Stimulated activated CD4-positive, alpha-beta T cell treated with anti-CD3 and anti-CD28 coated beads, Interleukin-1b, Interleukin-23, amount 100 ng/mL, for 4 hours (primary cell): ENCODE results near the gene RPS2.
"Not testable (repeated sequence)": the region's sequence is repeated elsewhere in the genome, so short reads cannot be mapped to it uniquely, and the experiment has no call there.

Source experiments
- DNase-seq, 2 donors: peaks; one replicate each; pipeline ENCODE4 v3.0.0-alpha.2; 2020; ENCODE audit warnings: low read depth in 2 of 2

Gene RPS2

DNA sequence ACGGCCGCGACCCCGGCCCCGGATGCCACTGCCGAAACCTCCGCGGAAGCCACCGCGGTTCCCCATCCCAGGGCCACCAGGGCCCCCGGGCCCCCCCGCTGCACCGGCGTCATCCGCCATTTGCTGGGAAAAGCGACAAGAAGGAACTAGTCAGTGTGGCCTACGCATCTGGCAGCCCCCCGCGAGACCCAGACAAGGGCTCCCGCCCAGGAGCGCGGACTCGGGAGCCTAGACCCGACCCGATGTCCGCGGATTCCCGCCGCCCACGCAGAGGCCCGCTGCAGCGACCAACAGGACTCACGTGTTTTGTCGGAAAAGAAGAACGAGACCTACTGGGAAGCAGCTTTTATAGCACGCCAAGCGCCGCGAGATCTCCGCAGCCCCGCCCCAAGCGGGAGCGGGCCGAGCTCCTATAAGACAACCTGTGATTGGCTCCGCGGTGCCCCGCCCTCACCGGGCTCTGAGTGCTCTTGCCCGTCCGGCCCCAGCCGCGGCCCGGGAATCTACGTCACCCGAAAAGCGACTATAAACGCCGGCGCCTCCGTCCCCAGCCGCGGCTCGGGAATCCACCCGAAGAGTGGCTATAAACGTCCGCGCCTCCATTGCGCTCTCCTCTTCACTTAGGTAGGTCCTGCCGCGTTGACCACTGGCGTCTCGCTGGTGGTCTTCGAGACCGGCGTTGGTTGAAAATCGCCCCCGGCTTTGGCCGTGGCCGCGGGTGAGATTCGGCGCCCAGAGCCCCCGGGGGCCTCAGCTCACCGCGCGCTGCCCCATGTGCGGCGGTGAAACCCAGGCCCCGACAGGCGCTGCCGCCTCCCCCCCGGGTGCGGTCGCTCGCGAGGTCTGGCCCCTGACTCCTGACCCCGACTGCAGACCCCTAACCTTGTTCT lies at the start of gene RPS2:
RPS2 (minus strand) TSS at position 321 of the 890 bp plus-strand sequence; CDS start at position 120, 201 bp downstream.
- DNase-seq = peak; percentile 95 to 97

DNA sequence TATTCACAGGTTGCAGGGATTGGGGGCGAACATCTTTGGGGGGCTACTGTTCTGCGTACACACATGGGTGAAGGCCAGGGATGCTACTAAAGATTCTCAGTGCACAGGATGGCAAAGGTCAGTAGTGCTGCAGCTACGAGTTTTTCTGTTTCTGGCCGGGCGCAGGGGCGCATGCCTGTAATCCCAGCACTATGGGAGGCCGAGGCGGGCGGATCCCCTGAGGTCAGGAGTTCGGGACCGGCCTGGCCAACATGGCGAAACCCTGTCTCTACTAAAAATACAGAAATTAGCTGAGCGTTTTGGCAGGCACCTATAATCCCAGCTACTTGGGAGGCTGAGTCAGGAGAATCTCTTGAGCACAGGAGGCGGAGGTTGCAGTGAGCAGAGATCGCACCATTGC lies 48.9 kb upstream of the RPS2 start:
- DNase-seq = no peak

DNA sequence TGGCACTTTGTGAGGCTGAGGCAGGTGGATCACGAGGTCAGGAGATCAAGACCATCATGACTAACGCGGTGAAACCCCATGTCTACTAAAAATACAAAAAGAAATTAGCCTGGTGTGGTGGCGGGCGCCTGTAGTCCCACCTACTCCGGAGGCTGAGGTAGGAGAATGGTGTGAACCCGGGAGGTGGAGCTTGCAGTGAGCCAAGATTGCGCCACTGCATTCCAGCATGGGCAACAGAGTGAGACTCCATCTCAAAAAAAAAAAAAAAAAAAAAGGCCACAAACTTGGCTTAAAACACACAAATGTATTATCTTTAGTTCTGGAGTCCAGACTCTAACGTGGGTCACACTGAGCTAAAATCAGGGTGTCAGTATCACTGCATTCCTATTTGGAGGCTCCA lies 47.1 kb upstream of the RPS2 start:
- not testable (repeated sequence) for DNase-seq

DNA sequence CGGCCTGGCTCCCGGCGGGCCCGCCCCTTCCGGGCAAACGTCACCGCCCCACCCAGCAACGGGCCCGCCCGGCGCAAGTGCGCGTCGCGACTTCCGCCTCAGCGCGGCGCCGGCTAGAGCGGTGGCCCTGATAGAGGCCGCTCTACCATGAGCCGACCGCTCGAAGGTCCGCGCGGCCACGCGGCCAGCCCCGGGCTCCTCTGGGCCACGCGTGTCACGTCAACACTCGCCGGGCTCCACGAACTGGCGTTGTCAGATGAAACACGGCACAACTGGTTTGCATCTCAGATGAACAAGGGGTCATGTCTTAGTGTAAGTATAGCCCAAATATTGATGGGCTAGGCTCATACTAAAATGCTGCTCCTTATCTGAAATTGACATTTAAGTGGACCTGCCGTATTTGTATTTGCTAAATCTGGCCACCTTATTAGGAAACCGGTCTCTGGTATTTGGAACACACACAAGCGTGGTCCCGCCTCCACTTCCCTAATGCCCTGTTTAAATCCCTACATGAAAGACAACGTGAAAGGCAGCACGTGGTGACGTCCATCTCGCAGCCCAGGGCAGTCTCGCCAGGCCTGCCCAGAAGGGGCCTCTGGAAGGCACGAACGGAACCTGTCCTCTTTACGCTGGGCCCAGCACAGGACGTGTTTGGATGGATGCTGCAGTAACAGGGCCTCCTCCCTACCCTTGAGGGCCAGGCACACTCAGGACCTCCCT lies 45.3 kb upstream of the RPS2 start, which contains the start of gene ZNF598:
ZNF598 (minus strand) TSS at position 31 of the 720 bp plus-strand sequence.
- DNase-seq = peak; percentile 67 to 79

DNA sequence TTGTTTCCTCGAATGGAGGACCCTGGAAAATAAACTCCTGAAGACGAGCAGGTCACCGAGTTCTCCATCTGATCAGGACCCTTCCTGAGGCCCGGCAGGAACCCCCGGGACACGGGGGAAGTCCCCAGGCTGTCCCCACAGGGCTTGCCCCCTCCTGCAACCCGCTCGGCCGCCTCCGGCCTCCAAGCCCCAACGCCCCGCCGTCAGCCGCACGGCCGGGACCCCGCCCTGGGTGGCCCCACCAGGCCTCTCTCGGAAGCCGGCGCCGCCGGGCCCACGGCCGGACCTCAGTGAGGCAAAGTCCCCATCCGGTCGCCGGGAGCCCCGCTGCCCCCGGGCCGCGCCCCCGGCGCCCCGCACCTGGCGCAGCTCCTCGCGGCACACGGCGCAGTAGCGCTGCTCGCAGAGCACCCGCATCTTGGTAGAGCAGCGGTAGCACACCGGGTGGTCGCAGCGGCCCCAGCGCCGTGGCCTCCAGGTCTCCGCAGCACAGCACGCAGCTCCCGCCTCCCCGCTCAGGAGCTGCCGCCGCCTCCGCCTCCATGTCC lies 44.6 kb upstream of the RPS2 start:
- DNase-seq = no peak

DNA sequence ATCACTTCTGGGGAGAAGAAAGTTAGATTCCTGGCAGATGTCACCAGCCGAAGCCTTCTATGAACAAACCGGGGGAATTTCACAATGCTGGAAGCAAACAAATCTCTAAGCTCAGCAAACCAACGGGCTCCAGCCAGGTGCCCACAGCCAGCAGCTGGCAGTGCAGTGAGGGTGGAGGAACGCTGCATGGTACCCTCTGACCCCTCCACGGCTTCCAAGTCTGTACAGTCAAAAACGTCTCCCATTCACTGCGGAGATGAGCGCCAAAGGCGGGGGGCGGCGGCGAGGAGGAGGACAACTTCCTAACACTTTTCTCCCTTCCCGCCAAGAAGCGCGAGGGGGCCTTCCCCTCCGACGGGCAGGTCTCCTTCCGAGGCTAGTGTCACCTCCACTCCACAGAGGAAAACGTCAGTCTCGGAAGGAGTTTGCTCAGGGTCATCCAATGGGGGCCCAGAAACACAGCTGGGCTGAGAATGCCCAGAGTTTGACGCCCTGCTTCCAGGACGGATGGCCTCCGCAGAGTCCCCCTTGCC lies 44.1 kb upstream of the RPS2 start:
- no peak for DNase-seq

DNA sequence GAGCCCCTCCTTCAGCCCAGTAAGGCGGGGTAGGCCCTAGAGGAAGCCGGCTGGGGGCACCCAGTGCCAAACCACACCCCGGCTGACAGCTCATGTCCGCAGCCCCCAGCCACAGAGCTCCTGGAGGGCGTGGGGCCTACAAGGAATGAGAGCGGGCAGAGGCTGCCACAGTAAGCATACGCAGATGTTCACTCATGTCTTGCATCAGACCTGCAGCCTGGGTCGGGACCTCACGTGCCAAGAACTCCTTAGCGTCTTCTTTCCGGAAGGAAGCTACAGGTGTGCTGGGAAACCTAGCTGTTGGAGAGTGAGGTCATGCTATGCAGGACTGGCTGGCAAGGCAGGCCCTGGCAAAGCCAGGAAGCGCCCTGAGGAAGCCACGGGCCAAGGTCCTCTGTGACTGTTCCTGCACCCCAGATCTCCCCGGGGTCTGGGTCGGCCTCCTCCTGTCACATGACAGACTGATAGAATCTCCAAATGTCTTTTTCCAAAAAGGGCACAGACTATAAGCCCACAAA lies 43.4 kb upstream of the RPS2 start:
- DNase-seq = no peak

DNA sequence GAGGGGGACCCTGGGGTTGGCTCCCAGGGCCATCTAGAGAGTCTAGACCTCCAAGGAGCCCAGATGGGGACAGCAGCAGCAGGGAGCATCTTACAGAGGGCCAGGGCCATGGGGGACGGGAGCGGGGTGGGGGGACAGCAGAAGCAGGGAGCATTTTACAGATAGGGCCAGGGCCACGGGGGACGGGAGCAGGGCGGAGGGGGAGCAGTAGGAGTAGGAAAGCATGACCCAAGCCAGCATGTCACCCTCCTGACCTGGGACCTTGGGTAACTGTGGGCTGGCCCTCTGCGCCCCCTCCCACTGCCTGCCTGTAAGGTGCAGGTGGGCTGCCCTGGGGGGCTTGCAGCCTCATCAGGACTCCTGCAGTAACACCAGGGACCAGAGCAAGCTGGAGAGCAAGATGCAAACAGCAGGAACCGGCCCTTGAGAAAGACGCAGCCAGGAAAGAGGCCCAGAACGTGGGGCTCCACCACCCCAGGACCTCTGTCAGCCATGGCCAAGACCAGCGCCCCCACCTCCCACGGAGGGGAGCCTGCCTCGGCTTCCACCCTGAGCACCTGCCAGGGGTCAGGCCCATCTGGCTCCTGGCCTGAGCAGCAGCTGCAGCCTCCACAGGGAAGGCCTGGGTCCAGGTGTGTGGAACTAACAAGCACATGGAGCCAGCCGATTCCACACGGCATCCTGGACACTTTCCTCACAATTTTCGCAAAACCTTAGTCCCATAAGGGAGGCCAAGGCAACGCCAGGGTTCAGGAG lies 42.6 kb upstream of the RPS2 start:
- DNase-seq = no peak

DNA sequence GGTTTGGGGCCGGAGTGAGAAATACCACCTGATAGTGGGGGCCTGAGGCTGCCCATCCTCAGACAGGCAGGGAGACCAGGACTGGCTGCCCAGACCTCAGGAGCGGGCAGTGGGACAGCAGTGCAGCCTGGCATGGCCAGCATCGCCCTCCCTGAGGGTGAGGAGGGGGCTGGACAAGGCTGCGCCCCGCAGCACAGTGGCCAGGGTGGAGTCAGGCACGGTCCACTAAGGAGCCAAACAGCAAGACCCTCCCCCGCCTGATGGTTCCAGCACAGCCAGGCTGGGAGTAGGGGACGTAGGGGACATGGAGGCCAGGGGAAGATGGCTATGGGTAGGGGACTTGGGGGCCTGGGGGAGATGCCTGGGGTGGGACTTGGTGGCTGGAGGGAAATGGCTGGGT lies 41.7 kb upstream of the RPS2 start:
- no peak for DNase-seq

DNA sequence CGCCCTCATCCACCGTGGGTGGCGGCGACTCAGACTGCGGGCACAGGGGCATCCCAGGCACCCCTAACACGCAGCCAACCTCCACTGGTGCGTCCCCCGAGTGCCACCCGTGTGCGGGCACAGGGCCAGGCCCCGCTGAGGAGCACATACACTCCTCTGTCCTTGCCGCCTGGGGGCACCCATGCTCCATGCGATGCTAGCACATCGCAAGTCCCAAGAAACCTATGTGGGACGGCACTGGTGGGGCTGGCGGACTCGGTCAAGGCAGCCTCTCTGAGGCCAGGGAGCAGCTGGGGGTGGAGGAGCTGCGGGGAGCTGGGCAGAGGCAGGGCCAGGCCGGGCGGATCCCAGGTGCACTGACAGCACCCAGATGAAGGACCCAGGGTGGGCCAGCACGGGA lies 41.0 kb upstream of the RPS2 start:
- no peak for DNase-seq

DNA sequence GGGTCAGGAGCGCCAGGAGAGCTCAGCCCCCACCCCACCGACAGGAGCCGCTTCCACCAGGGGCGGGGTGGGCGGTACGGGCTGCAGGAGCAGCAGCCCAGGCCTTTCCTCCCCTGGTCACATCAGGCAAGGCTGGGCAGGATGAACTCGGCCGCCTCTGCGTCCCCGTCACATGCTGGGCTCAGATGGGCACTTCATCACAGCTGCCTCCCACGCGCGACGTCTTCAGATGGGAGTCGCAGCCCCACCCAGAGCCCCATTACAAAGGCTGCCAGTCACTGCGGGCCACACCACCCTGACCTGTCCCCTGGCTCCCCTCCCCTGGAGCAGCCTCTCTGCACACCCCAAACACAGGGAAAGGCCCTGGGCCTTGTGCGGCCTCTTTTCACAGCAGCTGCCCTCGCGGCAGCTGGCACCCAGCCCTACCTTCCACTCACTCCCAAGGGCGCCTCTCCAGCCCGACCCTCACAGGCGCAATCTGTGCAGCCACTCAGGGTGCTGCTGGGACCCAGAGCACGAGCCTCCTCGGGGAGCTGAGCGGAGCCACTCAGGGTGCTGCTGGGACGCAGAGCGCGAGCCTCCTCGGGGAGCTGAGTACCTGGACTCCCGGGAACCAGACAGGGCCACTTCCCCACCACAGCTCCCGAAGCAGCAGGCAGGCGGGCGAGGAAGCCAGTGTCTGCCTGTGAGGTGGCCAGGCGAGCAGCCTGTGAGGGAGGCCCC lies 40.3 kb upstream of the RPS2 start:
- no peak for DNase-seq

DNA sequence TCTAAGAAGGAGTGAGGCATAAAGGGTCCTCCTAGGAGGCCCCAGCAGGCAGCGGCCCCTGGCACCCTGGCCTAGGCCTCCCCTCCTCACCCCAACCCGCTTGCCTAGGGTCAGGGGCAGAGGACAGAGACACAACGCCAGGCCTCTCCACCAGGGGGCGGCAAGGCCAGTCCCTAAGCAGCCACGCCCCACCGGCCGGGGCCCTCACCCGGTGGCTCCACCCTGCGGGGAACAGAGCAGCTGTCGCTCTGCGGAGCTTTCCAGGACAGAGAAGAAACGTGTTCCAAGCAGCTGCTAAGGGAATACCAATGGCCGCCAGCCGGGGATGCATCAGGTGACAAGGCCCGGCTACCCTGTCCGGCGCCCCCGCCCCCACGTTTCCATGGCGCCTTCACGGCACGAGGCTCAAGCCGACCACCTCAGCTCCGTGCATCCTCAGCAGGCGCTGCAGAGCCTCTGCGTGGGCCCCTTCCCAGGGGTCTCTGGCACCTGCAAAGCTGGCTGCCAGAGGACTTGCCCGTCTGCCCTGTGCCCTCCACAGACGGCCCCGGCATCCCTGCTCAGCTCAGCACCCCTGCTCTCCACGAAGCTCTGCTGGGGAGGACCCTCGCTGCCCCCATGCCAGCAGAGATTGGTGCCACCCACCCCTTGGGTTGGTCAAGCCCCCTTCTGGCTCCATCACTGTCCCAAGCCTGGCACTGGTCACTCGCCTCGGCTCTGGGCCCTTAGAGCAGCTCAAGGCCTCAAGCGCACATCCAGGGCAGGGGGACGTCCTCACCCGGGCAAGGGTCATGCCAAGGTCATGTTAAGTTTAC lies 39.4 kb upstream of the RPS2 start:
- peak; percentile 71 to 85 for DNase-seq

DNA sequence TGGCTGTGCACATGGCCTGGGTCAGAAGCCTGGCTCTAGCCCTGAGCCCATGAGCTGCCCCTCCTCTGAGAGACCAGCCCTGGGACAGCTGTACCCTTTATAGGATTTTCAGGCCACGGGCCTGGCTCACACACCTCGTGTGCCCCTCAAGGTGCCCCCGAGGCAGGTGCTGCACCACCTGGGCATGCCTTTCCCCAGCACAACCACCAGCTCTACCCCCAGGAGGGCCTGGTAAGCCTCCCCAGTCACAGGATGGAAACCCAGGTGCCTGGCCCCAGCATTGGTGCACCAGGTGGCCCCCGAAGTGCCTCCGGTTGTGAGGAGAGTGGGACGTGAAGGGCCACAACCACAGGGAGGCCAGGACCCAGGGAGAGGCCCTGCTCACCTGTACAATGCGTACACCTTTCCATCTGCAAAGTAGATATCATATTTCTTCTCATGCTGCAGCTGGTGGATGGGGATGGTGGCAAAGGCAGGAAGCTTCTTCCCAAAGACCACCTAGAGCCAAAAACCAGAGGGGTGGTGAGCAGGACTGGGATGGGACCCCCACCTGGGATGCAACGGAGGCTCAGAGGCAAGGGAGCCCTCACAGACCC lies 38.7 kb upstream of the RPS2 start:
- DNase-seq = no peak

DNA sequence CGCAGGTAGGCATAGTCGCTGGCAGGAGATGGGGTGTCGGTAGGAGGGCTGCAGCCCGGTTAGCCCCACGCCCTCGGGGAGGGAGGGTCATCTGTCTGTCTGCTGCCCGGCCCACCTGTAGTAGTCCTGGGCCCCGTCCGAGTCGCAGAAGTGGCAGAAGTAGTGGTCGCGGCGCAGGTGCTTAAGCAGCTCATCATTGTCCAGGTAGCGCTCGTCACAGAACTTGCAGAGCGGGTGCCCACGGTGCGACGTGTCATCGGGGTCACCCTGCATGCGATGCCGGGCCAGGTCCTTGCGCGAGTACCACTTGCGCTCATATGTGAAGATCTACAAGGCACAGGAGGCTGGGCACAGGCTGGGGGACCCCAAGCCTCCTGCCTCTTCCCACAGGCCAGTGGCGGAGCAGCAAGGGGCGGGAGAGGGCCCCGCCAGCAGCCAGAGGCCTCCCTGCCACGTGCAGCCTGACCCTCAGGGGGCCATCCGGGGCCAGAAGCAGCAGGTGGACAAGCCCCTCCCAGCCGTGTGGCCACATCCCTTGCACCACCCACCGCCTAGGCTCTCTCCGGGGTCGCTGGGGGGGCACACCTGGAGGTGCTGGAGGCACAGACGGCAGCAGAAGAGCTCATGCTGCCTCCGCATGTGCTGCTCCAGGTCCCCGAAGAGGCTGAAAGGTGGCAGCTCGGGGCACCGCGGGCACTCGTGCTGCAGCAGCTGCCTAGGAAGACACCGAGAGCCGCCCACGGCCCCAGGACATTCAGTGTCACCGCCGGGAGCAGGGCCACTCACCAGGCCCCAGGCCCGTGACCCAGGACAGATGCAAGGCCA lies 38.0 kb upstream of the RPS2 start:
- no peak for DNase-seq

DNA sequence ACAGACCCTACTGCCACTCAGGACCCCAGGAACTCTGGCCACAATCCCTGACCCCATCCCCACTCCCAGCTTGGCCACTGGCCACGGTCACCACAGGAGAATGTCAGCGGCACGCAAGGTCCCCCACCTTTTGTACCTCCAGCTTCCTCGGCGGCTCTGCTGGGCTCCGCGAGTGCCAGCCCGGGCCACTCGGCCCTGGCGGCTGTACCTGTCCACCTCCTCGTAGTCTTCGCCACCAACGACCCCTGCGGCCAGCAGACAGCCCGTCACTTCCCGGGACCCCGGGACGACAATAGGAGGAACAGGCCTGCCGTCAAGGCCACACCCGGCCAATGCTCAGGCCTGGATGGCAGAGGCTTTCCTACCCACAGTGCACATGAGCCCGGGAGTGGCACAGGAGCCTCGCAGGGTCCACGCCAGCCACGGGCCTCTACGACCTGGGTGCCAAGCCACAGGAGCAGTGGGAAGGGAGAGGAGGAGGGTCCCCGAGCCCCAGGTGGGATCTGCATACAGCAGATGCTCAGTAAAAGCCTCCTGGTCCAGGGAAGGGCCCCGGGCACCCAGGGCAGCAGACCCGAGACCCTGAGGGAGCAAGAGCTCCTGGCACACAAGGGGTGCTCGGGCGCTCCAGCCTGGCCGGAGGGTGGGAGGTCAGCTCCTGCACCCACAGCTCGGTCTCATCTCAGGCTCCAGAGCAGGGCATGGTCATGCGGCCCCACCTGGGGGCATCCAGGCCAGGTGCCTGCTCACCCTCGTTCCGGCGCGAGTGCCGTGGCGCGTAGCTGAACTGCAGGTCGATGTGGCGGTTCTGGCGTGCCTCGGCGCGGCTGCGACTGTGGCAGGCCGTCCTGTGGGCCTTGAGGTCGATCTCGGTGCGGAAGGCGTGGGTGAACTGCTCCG lies 37.1 kb upstream of the RPS2 start:
- DNase-seq = no peak

DNA sequence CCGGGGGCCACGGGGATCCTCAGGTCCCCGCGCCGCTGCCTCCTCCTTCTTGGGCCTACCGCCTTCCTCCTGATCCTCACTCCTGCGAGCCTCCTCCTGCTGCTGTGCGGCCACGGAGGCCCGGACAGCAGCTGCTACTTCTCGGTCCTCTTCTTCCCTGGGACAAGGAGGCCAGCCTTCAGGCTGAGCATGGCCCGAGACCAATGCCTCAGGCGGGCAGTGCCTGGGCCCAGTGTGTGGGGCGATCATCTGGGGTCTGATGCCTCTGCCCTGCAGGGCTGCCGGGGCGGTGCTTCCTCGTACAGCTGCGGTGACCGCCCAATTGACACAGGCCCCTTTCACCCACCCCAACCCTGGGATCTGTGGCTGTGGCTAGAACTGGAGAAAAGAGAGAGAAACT lies 36.4 kb upstream of the RPS2 start:
- DNase-seq = no peak

DNA sequence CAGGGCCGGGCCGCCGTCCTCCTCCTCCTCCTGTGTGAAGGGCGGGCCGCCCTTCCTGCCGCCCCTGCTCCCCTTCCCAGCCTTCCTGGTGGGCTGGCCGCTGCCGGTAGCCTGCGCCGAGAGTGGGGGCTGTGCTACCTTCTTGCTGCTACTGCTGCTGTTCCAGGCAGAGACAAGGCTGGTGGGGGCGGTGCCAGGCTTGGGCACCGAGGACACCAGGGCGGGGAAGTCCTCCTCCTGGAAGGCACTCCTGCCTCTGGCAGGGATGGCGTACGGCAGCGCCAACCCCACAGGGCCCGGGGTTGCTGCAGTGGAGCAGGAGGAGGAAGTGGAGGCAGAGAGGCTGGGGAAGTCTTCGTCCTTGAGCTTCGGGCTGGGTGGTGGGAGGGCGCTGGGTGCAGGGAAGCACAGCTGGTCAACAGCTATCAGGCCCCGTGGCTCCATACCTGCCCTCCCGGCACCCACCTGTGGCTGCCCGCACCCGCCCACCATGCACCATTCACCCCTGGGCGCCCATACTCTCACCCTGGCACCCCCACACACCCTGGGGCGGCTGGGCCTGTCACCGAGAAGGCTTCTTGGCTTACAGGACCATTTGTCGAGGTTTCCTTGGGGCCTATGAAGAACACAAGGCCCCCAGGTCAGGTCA lies 35.4 kb upstream of the RPS2 start:
- no peak for DNase-seq
